Lung (tissue), 12 donors: Measurements from ENCODE around the gene OTOP3. TPM values are rescaled to one million over a fixed set of nuclear protein-coding genes. Genes with fewer than 3 reads are reported as not detected.
A peak's percentile ranks its signal among the peaks of the same experiment; 100 is the strongest.

Experiments
- ATAC-seq: fragments of 200-7000 bp; cut with Tn5 transposase; one replicate; pipeline ENCODE4 v1.9.1; 2020; ENCODE audit warnings: moderate number of reproducible peaks; ENCODE audit not compliant: insufficient read depth, low FRiP score
- DNase-seq, 3 donors: peaks; one replicate each; pipeline ENCODE4 v3.0.0-alpha.2; 2013 to 2017
- H3K27ac ChIP-seq, 2 donors: one replicate each; pipeline ENCODE4 v1.5.1; 2013; ENCODE audit warnings: mild to moderate bottlenecking in 2 of 2, moderate library complexity in 2 of 2, control low read depth in 1 of 2, inconsistent platforms in 1 of 2, low read depth in 1 of 2, low read length in 1 of 2
- H3K27me3 ChIP-seq, 3 donors: one replicate each; pipeline ENCODE4 v1.5.1; 2013; ENCODE audit warnings: low read length in 2 of 3; ENCODE audit not compliant: control insufficient read depth in 3 of 3, insufficient read depth in 3 of 3
- H3K36me3 ChIP-seq, 4 donors: one replicate each; pipeline ENCODE4 v1.5.1; 2013; ENCODE audit warnings: low read length in 4 of 4, mild to moderate bottlenecking in 1 of 4, moderate library complexity in 1 of 4; ENCODE audit not compliant: control insufficient read depth in 4 of 4, insufficient read depth in 4 of 4
- H3K4me1 ChIP-seq, 5 donors: one replicate each; pipeline ENCODE4 v1.5.1; 2013; ENCODE audit warnings: low read length in 5 of 5, mild to moderate bottlenecking in 2 of 5, moderate library complexity in 1 of 5; ENCODE audit not compliant: control insufficient read depth in 5 of 5, insufficient read depth in 5 of 5
- H3K4me3 ChIP-seq: one replicate; pipeline ENCODE4 v1.5.1; 2013; ENCODE audit warnings: mild to moderate bottlenecking, control low read depth, moderate library complexity
- H3K9ac ChIP-seq, 2 donors: one replicate each; pipeline ENCODE4 v1.5.1; 2013; ENCODE audit warnings: low read length in 2 of 2, control low read depth in 1 of 2; ENCODE audit not compliant: insufficient read depth in 1 of 2
- H3K9me3 ChIP-seq, 4 donors: one replicate each; pipeline ENCODE4 v1.5.1; 2013; ENCODE audit warnings: low read length in 3 of 4, mild to moderate bottlenecking in 1 of 4, moderate library complexity in 1 of 4; ENCODE audit not compliant: control insufficient read depth in 4 of 4, insufficient read depth in 3 of 4
- WGBS, 2 donors: extraction: QIAGEN DNeasy Blood & Tissue Kit; methylation state at CpG; one replicate each; pipeline ENCODE4 v1.1.7; 2013; 5-methylcytosine and 5-hydroxymethylcytosine counted together
- polyA plus RNA-seq, 2 donors: library from polyadenylated mRNA; stranded (reverse); fragments of 200-250 nt; gene quantifications; one replicate each; pipeline ENCODE4 v1.2.1, GENCODE V29; 2013
- total RNA-seq, 2 donors: library from RNA; depleted of rRNA in 1 of 2; stranded (reverse); fragments of >200 nt in 1 of 2; gene quantifications; one replicate each; pipeline ENCODE4 v1.2.1, GENCODE V29; 2014 to 2021
- TF ChIP-seq, protein P1 (sequence below): IDR thresholded peaks from 2 replicates; pipeline ENCODE4 v1.5.1; 2012; ENCODE audit warnings: mild to moderate bottlenecking; ENCODE audit errors: control extremely low read depth, extremely low read depth
- donor health status: control.
- donor health status: control.
- donor health status: Bipolar disorder and iron deficiency.
- donor health status: healthy.
- donor health status: DM: yes; HTN: yes; CAD: no.

The OTOP3 gene
- total and polyA plus RNA-seq, 4 donors, result not detected

GRCh38 chr17:74922172-74922571, 13.5 kb upstream of the OTOP3 start:
- Histone ChIP-seq H3K27me3 (peaks cover 0 to 54% (median 51%) of the 10 kb centered on the region in 3 donors), H3K9ac (no peak overlapping the region), H3K36me3 (no peaks in the 10 kb centered on the region), H3K27ac (no peak overlapping the region), H3K9me3 (no peaks in the 10 kb centered on the region), H3K4me3 (no peak overlapping the region), H3K4me1 (peaks cover 0 to 16% (median 3%) of the 10 kb centered on the region in 5 donors)
- DNase-seq, result peak in 1 of 3 donors; percentile 15
- WGBS, 2 donors, result 52 to 71% methylated on average over 6 of the region's 6 CpGs
- TF ChIP-seq, protein P1, sequence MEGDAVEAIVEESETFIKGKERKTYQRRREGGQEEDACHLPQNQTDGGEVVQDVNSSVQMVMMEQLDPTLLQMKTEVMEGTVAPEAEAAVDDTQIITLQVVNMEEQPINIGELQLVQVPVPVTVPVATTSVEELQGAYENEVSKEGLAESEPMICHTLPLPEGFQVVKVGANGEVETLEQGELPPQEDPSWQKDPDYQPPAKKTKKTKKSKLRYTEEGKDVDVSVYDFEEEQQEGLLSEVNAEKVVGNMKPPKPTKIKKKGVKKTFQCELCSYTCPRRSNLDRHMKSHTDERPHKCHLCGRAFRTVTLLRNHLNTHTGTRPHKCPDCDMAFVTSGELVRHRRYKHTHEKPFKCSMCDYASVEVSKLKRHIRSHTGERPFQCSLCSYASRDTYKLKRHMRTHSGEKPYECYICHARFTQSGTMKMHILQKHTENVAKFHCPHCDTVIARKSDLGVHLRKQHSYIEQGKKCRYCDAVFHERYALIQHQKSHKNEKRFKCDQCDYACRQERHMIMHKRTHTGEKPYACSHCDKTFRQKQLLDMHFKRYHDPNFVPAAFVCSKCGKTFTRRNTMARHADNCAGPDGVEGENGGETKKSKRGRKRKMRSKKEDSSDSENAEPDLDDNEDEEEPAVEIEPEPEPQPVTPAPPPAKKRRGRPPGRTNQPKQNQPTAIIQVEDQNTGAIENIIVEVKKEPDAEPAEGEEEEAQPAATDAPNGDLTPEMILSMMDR, result no peak
- ATAC-seq, result no peak

- no peak for ATAC-seq
- 5 to 7% methylated on average over 41 to 57 of the region's 57 CpGs for WGBS, 2 donors
- peaks cover 0 to 57% (median 56%) of the 10 kb centered on the region in 3 donors for H3K27me3 ChIP-seq
- peaks cover 0 to 16% (median 3%) of the 10 kb centered on the region in 5 donors for H3K4me1 ChIP-seq
- H3K9ac ChIP-seq, result no peak within 1 kb of the TSS
- DNase-seq, result peak in 1 of 3 donors; percentile 13
- H3K9me3 ChIP-seq, result no peaks in the 10 kb centered on the region
- no peak within 1 kb of the TSS for H3K27ac ChIP-seq
- TF ChIP-seq, protein P1, result no peak
- H3K4me3 ChIP-seq, result no peak within 1 kb of the TSS
- H3K36me3 ChIP-seq, result no peaks in the 10 kb centered on the region
Measured at GRCh38 chr17:74922694-74923537, 12.8 kb upstream of the OTOP3 start, which contains the start of gene USH1G. Gene USH1G (minus strand): TSS chr17:74923255. CDS start chr17:74923073, 182 bp downstream.

- WGBS, 2 donors, result 3% methylated on average over 59 of the region's 59 CpGs
- peak; percentile 81 for ATAC-seq
- no peak overlapping the region for H3K9ac ChIP-seq
Measured at GRCh38 chr17:74923538-74924249, 12.0 kb upstream of the OTOP3 start.

More at GRCh38 chr17:74923538-74924249, 12.0 kb upstream of the OTOP3 start:
- Histone ChIP-seq H3K27me3 (peaks cover 0 to 61% (median 60%) of the 10 kb centered on the region in 3 donors), H3K4me1 (peaks cover 0 to 16% (median 3%) of the 10 kb centered on the region in 5 donors), H3K9me3 (no peaks in the 10 kb centered on the region), H3K36me3 (no peaks in the 10 kb centered on the region), H3K4me3 (no peak overlapping the region), H3K27ac (no peak overlapping the region)
- TF ChIP-seq, protein P1, result peak; percentile 71
- DNase-seq, result peak; percentile 17 to 49 (median 48)
